ENCODE results near the gene FURIN. TPM values are rescaled to one million over a fixed set of nuclear protein-coding genes. Genes with fewer than 3 reads are reported as not detected.
A peak's percentile ranks its signal among the peaks of the same experiment; 100 is the strongest.

FURIN gene
- total and polyA plus RNA-seq, 9 of the 15 experiments (the other 6 are each of a cell fraction or from before 2014, with no cell fraction given) = 0.92 to 99.9 (median 34.8) TPM

- TF ChIP-seq BHLHE40 (IDR thresholded peaks at IDR 0.05; ENCODE audit: low read length) (peak; percentile 38; the same call in 1 of the 2 replicates), EP400 (IDR thresholded peaks at IDR 0.05) (peak; percentile 52; the same call in 1 of the 2 replicates), ELK3 (CRISPR knock-in tag; IDR thresholded peaks at IDR 0.05) (no peak), POLR2AphosphoS2 (IDR thresholded peaks at IDR 0.05; ENCODE audit: low read length) (no peak), NR2C2 (CRISPR knock-in tag; IDR thresholded peaks at IDR 0.05) (no peak), NR2C2 (tag; IDR thresholded peaks at IDR 0.05) (no peak), HCFC1 (IDR thresholded peaks at IDR 0.05; ENCODE audit: low read depth, low read length) (no peak), TGIF2 (CRISPR knock-in tag; IDR thresholded peaks at IDR 0.05) (no peak), SMARCB1 (IDR thresholded peaks at IDR 0.05; ENCODE audit: insufficient read length, low read depth) (no peak), HDAC2 (IDR thresholded peaks at IDR 0.05) (peak; percentile 77; the same call in 1 of the 2 replicates), NCOR1 (IDR thresholded peaks at IDR 0.05) (peak; percentile 43), KLF10 (CRISPR knock-in tag; IDR thresholded peaks at IDR 0.05) (no peak), ZNF431 (CRISPR knock-in tag; IDR thresholded peaks at IDR 0.05) (no peak), SPI1 (IDR thresholded peaks at IDR 0.05; ENCODE audit: borderline replicate concordance, low read depth, low read length) (0 out of 2 replicates have a peak, but pooled peaks have one; percentile 29), DNMT1 (IDR thresholded peaks at IDR 0.05) (no peak), ZNF316 (IDR thresholded peaks at IDR 0.05) (no peak), CREB1 (IDR thresholded peaks at IDR 0.05) (no peak), CREB1 (CRISPR knock-in tag; IDR thresholded peaks at IDR 0.05) (no peak; the same call in 1 of the 2 replicates), JUND (IDR thresholded peaks at IDR 0.05; ENCODE audit: borderline replicate concordance, low read depth, low read length) (peak; percentile 75), JUND (tag; IDR thresholded peaks at IDR 0.05; ENCODE audit: borderline replicate concordance, low read depth, low read length) (no peak; the same call in 2 of the 3 replicates), FOXK2 (conservative IDR thresholded peaks at IDR 0.05 in 1 of 2, IDR thresholded peaks at IDR 0.05 in 1 of 2; ENCODE audit: low read depth in 2 of 2) (peak in 1 of 2 experiments; percentile 51; a peak in 2 of 4 replicates), ZNF583 (CRISPR knock-in tag; IDR thresholded peaks at IDR 0.05) (no peak), MTF1 (CRISPR knock-in tag; IDR thresholded peaks at IDR 0.05; ENCODE audit: borderline replicate concordance) (no peak), ETV1 (tag; conservative IDR thresholded peaks at IDR 0.05; ENCODE audit: low read depth) (peak; percentile 77), JUNB (CRISPR knock-in tag; conservative IDR thresholded peaks at IDR 0.05) (no peak), RUNX1 (IDR thresholded peaks at IDR 0.05; ENCODE audit: low read depth) (no peak), SAFB (IDR thresholded peaks at IDR 0.05; ENCODE audit: borderline replicate concordance, low read depth, low read length) (no peak), XRCC4 (IDR thresholded peaks at IDR 0.05; ENCODE audit: extremely low read depth, insufficient read depth, insufficient read length) (no peak), IRF2 (CRISPR knock-in tag; IDR thresholded peaks at IDR 0.05) (no peak), RBM14 (IDR thresholded peaks at IDR 0.05; ENCODE audit: borderline replicate concordance, insufficient read depth, low read depth, low read length) (no peak), MYC (IDR thresholded peaks at IDR 0.05; ENCODE audit: low read depth, low read length) (peak; percentile 46; the same call in 1 of the 2 replicates), MYC (CRISPR knock-in tag; IDR thresholded peaks at IDR 0.05; ENCODE audit: borderline replicate concordance, low read depth) (no peak), ZBTB7A (IDR thresholded peaks at IDR 0.05; ENCODE audit: borderline replicate concordance, control insufficient read depth, low read depth, low read length) (no peak)
Observed at GRCh38 chr15:90895571-90896117, 27.3 kb downstream of the FURIN start (continued).

All from K562 (cell line).